GM18499 (cell line): ENCODE results near the gene BRINP2.

Experiments used
- ATAC-seq: cut with Tn5 transposase; IDR thresholded peaks from one replicate; pipeline ENCODE4 v1.9.1; 2021; ENCODE audit warnings: moderate number of reproducible peaks; ENCODE audit not compliant: insufficient read depth, unreplicated experiment

Gene BRINP2

DNA sequence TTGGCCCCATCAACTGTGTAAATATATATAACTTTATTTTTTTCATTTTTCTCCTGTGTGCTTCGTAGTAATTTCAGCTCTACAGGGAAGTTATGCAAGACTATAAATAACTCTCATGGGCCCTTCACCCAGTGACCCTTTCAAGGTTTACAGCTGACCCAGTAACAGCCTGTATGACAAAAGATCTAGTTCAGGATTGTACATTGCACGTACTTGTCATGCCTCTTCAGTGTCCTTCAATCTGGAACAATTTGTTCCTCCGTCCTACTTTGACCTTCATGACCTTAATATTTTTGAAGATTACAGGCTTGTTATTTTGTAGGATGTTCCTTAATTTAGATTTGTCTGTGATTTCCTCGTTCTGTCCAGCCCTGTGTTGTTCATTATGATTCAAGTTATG is 40.5 kb downstream of the BRINP2 start:
- no peak for ATAC-seq

DNA sequence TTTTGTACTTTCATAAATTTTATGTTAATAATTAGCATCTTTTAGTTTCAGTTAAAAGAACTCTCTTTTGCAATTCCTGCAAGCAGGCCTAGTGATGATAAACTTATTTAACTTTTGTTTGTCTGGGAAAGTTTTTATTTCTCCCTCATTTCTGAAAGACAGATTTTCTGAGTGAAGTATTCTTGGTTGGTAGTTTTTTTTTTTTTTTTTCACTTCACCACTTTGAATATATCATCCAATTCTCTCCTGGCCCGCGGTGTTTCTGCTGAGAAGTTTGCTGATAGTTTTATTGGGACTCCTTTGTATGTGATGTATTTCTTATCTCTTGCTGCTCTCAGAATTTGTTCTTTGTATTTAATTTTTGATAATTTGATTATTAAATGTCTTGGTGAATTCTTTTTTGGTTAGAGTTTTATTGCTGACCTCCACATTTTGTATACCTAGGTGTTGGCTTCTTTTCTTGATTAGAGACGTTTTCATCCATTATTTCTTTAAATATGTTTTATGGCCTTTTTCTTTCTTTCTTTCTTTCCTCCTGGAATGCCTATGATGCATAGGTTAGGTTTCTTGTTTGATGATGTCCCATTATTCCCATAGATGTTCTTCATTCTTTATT is 45.9 kb downstream of the BRINP2 start:
- ATAC-seq, result no peak

- ATAC-seq, result no peak
Observed at GRCh38 chr1:177219554-177220458, 49.0 kb downstream of the BRINP2 start.

- no peak for ATAC-seq
Observed at GRCh38 chr1:177223359-177223758, 52.6 kb downstream of the BRINP2 start.

DNA sequence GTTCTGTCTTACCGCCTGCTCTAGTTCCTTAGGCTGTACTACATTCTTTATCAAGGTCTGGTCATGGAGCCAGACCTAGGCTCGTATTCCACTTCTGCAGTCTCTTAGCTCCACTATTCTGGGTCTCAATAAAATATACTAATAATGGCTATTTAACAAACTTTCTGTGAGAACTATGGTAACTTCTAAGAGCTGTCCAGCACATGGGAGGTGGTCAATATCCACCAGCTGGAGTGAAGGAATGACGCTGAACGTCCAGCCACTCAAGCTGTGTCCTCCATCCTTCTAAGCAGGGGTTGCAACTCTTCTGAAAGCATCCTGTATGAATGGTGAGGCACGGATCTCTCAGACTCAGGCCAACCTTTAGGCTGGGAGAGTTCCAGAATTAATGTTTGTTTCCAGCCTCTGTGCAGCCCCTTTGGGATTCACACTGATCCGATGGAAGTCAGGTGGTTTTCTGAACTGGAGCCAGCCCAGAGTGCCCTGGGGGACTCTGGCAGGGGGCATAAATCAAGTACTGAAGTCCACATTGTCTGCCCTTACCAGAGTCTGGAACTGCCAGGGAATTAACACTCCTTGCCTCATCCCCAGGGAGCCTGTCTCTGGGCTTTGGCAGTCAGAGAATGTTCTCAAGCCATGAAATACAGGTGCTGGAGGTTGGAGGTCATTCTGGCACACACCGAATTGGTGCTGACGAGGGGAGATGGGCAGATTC is 57.4 kb downstream of the BRINP2 start:
- no peak for ATAC-seq

- ATAC-seq, result no peak
Observed at GRCh38 chr1:177228693-177229065, 57.9 kb downstream of the BRINP2 start.

DNA sequence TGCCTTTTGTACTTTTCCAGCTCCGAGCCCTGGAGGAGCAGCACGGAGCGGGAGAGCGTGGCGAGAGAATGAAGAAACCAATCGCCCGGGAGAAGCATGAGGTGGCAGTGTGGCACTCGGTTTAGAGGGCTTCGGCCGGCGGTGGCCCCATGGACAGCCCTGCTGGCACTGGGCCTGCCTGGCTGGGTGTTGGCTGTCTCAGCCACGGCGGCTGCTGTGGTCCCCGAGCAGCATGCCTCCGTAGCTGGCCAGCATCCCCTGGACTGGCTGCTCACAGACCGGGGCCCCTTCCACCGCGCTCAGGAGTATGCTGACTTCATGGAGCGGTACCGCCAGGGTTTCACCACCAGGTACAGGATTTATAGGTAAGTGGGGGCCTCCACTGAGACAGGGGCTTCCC is 59.0 kb downstream of the BRINP2 start:
- ATAC-seq, result no peak

DNA sequence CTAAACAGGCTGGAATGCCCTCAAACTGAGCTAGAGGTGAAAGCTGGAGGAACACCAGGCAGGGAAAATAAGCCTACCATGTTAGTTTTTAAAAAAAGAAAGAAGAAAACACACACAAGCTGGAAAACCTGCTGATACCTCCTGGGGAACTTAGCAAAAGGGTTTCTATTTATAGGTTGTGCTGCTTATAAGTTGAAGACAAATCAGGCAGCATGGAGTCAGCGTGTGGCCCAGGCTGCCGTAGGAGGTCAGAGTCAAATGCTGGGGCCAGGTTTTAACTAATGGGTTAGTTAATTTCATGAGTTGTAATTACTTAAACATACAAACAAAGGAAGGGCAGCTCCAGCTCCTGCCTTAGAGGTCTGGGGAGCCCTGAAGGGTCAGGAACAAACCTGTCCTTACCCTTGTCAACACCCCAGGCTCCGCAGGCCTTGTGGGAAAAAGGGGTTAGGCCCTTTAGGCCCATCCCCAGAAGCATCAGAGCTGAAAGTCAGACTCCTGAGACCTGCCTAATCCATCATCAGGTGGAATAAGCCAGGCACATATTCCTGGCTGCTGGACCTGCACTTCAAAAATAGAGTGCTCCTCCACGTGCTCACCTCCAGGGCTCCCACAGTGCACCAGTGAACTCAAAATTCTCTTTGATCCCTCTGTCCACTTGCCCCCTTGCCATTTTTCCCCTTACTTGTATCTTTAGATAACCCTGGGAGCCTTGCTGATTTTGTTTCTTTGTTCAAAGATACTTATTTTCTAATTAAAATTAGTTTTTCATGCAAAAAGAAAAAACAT is 59.7 kb downstream of the BRINP2 start:
- no peak for ATAC-seq

DNA sequence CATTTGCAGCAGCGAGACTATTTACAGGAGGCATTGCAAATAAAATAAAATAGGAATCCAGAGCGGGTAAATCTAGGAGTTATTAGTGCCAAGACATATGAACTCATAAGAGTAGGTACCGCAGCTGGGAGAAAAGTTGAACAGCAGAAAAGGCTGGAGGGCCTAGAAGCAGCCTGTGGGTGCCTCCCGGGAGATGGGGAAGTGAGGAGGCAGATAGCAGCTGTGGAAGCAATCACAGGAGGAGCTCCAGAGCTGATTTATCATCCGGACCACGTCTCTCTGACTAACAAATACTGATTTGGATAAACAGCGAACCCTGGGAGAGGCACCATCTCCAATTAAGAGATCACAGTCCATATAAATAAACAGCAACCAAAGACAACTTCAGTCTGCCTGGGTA is 64.6 kb downstream of the BRINP2 start:
- ATAC-seq, result no peak

DNA sequence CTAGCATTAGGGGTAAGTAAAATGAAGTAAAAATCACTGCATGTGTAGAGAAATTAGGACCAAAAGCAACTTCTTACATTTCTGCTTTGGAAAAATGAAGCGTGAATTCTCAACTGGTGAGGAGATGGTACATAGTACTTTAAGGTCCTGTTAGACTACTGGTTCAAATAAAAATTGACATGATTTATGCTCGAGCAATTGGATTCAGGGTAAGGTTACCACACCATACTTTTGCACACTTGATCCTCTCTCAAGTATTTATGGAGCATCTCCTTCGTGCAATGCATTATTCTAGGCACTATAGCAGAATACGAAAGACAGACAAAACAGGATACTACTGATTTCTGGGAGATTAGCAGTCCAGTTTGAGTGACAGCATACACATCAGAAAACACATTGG is 66.2 kb downstream of the BRINP2 start:
- ATAC-seq, result no peak

DNA sequence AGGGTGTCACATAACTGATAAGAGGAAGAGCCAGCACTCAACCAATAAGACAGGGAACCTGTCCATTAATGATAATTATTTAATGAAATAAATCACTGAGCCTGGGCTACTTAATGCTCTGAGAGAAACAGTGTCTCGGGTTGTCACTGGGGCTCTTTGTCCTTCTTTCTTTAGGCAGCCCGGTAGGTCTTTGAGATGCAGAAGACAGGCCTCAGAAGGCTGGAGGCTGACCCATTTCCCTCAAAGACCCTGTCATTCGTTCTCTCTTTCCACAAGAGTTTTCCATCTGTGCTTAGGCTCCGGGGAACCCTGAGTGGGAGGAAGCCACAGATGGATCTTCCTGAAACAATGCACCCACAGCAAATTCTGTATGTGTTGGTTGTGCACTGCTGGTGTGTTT is 68.2 kb downstream of the BRINP2 start:
- no peak for ATAC-seq

DNA sequence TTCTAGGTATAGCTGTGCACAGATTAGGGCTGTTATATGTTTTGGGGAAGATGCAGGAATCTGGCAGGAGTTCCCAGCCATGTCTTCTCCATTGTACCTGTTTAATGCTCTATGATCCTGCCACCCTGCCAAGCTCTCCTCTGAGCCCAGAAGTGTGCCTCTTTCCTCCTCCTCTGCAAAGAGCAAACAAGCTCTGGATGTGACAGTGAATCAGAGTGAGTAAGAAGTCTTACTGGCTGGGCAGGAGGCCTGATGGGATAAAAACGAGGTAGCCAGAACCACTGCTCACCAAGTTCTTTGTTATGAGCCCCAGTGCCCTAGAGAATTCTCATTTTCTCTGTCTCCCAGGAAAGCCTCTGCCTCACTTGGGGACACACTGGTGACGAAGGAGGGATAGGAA is 69.0 kb downstream of the BRINP2 start:
- ATAC-seq, result no peak

DNA sequence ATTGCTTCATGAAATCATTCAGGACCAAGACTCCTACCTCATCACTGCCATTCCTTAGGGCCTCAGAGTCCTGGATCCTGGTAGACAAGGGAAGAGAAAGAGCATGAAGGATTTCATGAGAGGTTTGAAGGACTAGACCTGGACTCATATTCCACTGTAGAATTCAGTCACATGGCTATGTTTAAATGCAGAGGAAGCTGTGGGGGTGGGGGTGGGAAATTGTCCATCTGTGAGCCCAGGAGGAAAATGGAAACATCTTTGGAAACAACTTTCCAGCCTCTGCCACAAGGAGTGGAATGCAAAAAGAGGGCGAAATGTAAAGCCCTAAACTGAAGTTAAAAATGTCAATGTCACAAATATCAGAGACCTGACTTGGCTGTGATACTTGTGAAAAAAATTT is 73.0 kb downstream of the BRINP2 start:
- no peak for ATAC-seq

GRCh38 chr1:177246710-177247580 is 76.2 kb downstream of the BRINP2 start:
- no peak for ATAC-seq

GRCh38 chr1:177247623-177248176 is 76.9 kb downstream of the BRINP2 start:
- ATAC-seq, result no peak

DNA sequence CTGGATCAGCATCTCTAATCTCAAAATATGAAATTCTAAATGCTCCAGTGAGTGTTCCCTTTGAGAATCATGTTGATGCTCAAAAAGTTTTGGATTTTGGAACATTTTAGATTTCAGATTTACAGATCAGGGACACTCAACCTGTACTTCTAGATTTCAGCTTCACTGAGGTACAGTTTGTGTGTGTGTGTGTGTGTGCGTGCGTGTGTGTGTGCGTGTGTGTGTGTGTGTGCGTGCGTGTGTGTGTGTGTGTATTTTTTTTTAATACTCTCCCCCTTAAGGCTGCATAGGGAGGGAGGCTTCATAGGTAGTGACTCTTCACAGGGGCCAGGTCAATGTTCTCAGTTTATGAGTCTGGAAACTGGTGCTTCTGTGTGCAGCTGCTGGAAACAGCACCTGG is 77.5 kb downstream of the BRINP2 start:
- no peak for ATAC-seq

- ATAC-seq, result no peak
Observed at GRCh38 chr1:177249231-177249630, 78.5 kb downstream of the BRINP2 start.

DNA sequence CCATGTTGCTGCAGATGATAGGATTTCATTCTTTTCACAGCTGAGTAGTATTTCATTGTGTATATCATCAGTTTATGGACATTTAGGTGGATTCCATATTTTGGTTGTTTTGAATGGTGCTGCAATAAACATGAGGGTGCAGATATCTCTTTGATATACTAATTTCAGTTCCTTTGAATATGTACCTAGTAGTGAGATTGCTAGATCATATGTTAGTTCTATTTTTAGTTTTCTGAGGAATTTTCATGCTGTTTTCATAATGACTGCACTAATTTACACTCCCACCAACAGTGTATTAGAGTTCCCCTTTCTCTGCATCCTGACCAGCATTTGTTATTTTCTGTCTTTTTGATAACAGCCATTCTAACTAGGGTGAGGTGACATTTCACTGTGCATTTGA is 82.1 kb downstream of the BRINP2 start:
- ATAC-seq, result no peak

- no peak for ATAC-seq
Observed at GRCh38 chr1:177255411-177255810, 84.7 kb downstream of the BRINP2 start.
